UCSD-AML1 (cell line): ENCODE measurements around the gene ZCWPW2.

ENCODE experiments used
- DNase-seq: peaks from one replicate; lab custom pipeline; 2025; ENCODE audit not compliant: unreplicated experiment; lab: John Stamatoyannopoulos, UW

The ZCWPW2 gene

DNA sequence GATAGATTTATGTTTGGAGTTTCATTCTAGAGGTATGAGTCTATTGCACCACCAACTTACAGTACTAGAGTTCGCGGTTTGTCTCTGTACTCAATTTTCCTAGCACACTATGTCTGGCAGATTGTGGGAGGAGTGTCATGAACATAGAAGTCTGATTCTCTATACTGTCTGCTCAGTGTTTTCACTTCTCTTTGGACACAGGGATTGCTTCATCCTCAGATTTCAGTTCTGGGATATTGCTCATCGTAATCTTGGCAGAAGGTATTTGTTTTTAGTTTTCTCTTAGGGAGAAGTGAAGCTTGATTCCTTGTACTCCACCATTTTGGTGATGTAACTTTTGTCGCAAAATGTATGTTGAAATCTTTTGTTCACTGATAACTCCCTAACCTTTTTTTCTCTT lies 27.9 kb downstream of the ZCWPW2 start:
- DNase-seq: no peak

DNA sequence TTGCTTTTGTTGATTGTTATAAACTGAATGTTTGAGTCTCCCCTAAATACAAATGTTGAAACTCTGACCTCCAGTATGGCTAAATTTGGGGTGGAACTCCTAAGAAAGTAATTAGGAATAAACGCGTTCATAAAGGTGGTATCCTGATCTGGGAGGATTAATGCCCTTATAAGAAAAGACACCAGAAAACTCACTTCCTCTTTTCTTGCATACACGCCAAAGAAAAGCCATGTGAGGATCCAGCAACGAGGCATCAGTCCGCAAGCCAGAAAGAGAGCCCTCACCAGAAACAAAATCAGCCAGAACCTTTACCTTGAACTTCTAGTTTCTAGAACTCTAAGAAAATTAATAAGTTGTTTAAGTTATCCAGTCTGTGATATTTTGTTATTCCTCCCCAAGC lies 37.5 kb downstream of the ZCWPW2 start:
- DNase-seq: no peak

DNA sequence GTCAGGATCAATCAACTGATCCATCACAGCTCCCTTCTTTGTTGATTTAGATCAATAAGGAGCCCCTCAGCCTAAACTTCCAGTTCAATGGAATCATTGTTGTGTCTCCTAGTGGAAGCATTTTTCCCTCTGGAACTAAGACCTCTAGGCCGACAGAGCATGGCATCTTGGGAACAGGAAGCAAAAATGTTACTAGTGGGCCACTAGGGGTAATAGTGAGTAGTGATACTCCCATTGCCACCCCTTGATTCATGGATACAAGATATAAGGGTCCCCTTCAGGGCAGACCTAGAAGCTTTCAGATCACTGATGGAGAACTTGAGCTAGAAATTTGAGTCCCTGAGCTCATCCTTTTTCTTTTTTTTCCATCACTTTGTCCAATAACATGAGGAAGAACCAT lies 40.5 kb downstream of the ZCWPW2 start:
- DNase-seq: no peak

DNA sequence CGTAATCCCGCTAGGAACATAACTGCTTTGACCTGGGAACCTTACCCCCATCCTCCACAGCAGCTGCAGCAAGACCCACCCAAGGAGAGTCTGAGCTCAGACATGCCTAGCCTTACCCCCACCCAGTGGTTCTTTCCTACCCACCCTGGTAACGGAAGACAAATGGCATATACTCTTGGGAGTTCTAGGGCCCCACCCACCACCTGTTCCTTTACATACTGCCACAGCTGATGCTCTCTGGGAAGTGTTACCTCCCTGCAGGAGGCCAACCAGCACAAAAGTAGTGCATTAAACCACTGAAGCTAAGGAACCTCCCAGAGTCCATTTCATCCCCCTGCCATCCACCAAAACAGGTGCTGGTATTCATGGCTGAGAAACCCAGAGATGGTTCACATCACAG lies 50.7 kb downstream of the ZCWPW2 start:
- DNase-seq: no peak

DNA sequence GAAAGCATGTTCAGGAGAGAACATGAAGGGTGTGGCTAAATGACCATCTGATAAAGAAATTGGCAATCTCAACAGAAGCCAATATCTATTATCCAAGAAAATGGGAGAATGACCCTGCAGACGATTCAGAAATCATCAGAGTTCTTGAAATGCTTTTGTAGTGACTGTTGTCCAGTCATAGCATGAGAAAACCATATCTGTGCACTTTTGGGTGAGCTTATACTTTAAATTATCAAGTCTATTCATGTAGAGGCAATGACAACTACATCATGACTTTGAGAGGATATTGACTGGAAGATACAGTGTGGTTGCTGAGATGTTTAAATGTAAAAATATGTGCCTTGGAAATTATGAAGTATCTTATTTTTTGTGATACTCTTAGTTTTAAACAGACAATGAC lies 57.7 kb downstream of the ZCWPW2 start:
- no peak for DNase-seq

DNA sequence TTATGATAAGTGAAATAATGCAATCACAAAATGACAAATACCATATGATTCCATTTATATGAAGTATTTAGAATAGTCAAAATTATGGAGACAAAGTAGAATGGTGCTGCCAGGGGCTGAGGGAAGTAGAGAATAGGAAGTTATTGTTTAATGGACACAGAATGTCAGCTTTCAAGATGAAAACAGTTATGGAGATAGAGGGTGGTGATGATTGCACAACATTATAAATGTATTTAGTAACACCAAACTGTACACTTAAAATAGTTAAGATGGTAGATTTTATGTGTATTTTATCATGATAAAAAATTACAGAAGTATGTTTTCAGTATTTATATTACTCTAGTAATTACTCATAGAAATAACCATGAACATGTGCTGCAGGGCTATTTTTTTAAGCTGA lies 100.9 kb downstream of the ZCWPW2 start:
- no peak for DNase-seq

DNA sequence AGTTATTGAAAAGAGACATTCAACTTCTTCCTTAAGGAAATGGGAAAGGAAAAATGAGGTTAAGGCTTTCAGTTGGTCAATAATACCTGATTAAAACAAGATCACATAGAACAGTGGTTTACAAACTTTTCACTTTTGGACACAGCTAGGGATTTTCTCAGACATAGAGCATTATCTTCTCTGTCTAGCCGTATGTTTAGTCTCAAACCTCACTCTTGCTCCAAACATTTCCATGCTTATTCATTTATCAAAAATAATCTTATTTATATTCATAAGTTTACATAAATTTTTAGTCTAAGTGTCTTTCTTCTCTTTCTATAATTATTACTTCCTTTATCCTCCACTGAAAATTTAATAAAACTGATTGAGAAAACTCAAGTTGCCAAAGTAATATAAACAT lies 114.3 kb downstream of the ZCWPW2 start:
- no peak for DNase-seq

DNA sequence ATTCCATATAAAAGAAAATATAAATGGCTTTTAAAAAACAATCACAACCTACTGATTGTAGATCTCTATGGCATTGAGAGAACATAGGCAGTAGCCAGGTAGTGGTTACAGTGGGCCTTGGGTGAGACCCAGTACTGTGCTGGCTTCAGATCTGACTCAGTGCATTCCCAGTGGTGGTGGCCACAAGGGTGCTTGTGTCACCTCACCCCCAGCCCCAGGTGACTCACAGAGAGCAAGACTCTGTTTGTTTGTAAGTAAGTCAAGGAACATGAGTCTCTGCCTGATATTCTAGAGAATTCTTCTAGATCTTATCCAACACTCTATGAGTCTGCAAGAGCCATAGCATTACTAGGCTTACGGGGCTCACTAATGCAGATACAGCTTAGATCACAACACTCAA lies 118.9 kb downstream of the ZCWPW2 start:
- DNase-seq: no peak

DNA sequence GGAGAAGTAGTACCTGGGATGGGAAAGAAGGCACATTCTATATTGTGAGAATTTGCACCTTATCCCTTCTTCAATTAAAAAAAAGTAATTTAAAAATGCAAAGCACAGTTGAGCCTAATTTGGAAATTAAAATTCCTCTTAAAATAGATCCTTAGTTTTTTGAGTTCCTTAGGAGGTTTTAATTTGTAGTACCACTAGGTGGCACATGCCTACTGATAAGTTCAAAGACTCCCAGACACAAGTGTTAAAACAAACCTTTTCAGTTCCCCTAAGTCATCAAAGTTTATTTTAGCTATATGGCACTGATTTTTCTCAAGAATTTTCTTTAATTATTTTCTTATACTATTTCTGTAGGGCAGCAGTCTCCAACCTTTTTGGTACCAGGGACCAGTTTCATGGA lies 127.7 kb downstream of the ZCWPW2 start:
- no peak for DNase-seq

DNA sequence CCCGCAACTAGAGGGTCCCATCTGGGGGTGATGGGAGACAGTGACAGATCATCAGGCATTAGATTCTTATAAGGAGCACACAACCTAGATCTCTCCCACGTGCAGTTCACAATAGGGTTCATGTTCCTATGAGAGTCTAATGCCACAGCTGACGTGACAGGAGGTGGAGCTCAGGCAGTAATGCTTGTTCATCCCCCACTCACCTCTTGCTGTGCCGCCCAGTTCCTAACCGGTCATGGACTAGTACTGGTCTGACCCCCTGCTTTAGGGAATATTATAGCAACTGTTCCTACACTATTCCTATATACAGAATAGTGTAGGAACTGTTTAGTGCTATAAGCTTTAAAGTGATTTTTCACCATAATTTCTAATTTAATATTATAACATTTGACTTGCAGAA lies 128.2 kb downstream of the ZCWPW2 start:
- DNase-seq: no peak

DNA sequence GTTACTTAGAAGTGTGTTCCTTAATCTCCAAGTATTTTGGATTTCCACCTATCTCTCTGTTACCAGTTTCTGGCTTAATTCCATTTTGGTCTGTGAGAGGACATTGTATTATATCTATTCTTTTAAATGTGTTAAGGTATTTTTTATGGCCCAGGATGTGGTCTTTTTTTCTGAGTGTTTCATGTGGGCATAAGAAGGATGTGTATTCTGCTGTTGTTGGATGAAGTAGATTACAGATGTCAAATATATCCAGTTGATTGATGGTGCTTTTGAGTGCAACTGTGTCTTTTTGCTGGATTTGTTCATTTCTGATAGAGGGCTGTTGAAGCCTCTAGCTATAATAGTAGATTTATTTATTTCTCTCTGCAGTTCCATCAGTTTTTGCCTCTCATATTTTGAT lies 136.6 kb downstream of the ZCWPW2 start:
- no peak for DNase-seq

DNA sequence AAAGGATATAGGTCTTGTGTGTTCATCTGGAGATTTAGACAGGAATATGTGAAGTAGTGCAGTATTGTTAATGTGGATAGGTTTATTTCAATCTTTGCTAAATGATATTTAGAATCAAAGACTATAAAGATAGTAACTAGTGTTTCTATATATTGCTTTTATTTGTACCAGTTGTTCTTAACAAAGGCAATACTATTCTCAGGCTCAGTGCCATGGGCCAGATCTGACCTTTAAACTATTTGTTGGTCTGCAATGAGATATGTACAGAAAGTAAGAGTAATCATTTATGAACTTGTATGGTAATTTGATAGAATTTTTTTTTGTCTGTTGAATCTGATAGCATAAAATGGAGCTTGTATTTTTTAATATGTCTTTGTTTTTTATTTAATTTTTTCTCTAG lies 146.8 kb downstream of the ZCWPW2 start:
- DNase-seq: no peak

DNA sequence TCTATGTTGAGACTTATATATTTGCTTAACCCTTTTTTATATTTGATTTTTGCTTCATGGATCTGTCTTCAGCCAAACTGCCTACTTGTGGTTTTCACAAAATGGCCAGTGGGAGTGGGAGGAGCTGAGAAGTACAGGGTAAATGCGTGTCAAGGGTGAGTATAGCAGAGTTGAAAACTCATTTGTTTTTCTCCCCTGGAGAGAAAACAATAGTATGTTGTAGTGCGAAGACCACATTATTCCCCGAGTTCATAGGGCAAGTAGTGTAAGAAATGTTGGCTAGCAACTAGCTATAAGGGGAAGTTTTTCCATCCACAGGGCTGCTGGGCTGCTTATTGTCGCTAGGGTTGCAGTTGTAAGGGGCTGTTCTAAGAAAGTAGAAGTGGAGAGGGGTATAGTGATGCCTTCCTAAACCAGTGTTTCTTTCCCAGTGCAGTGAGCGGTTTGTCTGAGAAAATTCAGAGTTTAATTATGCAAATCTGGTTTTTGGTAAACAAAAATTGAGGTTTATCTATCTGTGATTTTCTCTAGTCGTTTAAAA lies 153.9 kb downstream of the ZCWPW2 start:
- DNase-seq: no peak

DNA sequence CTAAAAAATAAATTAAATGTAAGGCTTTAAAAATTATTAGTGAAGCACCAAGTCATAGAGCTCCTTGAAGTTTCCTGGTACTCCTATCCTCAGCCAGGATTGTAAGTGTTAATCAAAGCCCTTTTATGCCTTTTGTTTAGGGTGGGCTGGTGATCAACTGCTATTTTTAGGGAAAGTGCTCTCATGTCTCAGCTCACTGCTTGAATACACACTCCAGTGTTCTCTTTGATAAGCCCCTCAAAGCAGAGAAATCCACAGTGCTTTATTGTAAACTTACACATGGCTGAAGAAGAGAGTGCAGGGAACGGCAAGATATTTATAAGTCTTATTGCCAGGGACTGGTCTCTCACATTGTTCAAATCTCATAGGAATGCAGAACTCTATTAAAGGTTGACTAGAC lies 156.5 kb downstream of the ZCWPW2 start:
- DNase-seq: no peak

DNA sequence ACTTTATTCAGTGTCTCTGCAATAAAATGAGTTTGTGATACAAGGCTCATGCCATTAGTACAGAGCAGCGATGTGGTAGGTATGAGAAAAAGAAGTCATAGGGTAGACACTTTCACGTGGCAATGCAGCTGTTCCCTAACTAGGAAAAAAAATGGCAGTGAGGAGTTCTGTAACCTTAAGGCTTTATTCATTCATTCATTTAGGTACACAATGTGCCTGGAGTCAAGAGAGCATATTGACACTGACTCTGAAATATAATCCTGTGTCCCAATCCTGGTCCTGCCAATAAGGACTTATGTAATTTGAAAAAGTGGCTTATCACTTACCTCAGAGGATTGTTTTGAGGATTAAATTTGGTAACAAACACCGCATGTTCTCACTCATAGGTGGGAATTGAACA lies 173.1 kb downstream of the ZCWPW2 start:
- DNase-seq: no peak

DNA sequence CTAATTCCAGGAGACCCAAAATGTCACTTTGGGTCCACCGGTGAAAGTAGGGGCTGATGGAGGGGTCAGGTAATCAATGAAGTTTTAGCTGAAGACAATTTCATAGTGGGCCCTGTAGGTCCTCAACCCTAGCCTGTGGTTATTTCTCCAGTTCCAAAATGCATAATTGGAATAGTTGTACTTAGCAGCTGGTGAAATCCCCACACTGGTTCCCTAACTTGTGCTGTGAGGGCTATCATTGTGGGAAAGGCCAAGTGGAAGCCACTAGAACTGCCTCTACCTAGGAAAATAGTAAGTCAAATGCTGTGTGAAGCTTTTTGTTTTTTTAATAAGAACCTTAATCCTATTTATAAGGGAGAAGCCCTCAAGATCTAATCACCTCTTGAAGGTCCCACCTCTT lies 193.8 kb downstream of the ZCWPW2 start:
- DNase-seq: no peak

DNA sequence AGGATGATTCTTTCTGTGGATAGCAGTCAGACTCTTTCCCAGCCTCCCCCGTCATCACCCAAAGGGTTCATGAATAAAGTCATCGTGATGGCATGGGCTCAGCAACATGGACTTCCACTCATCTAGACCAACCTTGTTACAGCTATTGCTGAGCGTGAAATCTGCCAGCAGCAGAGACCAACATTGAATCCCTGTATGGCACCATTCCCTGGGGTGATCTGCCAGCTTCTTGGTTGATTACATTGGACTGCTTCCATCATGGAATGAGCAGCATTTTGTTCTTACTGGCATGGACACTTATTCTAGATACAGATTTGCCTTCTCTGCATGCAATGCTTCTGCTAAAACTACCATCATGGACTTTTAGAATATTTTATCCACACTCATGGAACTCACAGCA lies 195.7 kb downstream of the ZCWPW2 start:
- DNase-seq: no peak

DNA sequence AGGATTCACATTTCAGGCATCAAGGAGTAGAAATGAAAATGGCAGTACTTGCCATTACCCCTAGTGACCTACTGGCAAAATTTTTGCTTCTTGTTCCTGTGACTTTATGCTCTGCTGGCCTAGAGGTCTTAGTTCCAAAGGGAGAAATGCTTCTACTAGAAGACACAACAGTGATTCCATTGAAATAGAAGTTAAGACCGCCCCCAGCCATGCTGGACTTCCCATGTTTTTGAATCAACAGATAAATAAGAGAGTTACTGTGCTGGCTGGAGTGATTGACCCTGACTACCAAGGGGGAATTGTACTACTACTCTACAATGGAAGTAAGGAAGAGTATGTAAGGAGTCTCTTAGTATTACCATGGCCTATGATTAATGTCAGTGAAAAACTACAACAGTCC lies 196.3 kb downstream of the ZCWPW2 start:
- no peak for DNase-seq

DNA sequence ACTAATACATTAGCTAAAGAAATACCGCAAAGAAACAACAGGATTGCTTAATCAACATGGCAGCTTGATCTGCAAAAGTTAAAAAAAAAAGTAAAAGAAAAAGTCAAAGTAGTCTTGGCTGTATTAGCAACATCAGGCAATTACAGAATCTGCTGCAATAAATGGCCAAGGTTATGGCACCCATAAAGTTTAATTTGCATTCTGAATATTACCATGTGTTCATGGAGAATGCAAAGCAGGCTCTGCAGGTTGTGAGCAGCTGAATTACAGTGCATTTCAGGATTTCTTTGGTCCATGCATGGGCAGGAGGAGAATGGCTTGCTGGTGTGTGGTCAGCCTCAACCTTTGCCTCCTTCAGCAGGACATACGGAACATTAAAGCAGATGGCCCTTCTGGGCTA lies 199.2 kb downstream of the ZCWPW2 start:
- no peak for DNase-seq

DNA sequence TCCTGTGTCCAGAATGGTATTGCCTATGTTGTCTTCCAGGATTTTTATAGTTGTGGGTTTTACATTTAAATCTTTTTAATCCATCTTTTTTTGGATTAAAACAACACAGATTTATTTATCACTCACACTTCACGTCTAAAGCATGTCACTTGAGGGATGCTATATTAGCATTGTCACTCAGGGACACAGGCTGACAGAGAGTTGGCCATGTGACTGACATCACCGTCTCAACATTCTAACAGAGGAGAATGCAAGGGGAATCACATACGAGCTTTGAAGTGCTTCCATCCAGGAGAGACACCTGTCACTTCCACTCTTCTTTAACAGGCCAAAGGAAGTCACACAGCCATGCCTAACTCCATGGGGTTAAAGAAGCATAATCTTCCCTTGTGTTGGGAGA lies 204.7 kb downstream of the ZCWPW2 start:
- no peak for DNase-seq

DNA sequence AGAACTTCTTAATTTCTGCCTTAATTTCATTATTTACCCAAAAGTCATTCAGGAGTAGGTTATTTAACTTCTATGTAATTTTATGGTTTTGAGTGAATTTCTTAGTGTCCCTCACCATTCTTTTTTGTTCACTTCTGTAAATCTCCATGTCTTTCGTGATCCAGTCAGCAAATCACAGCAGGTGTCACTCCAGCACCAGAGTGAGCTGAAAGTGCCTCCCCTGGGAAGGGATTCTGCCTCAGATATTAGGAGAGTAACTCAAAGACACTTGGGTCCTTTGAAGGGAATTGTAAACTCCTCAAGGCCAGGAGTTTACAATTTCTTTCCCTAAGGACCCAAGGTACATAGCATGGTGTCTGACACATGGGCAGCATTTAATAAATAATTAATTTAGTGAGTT lies 207.7 kb downstream of the ZCWPW2 start:
- DNase-seq: no peak

DNA sequence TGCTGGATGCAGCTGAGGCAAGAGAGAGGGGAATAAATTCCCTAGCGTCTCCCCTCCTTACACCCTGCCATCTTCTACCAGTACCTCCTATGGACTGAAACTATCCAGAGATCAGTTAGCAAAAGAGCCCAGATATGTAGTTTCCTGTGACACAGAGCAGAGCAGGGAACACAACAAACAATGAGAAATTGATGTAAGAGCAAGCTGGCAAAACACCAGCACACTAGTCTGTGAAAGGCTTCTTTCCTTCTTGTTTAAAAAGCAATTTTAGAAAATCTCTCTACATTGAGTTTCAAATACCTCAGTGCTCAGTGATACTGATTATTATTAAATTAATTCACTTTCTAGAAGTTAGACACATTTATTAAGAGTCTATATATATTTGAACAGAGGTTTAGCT lies 215.7 kb downstream of the ZCWPW2 start:
- DNase-seq: no peak

DNA sequence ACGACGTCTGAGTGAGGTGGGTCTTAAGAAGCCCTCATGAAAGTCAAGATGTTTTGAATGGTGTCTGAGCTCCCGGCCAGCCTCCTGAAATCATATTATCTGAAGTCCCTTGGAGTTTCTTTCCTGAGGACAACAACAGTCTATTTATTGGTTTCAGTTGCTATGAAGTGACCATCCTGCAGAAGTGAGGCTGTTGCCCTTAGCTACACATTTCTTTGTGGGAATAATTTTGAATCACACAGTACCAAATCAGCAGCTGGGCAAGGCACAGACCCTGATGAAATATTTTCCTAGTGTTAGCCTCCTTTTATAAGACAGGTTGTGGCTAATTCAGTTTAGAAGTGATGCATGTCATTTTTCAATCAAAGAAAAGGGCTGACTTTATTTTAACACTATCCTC lies 220.8 kb downstream of the ZCWPW2 start:
- DNase-seq: no peak

DNA sequence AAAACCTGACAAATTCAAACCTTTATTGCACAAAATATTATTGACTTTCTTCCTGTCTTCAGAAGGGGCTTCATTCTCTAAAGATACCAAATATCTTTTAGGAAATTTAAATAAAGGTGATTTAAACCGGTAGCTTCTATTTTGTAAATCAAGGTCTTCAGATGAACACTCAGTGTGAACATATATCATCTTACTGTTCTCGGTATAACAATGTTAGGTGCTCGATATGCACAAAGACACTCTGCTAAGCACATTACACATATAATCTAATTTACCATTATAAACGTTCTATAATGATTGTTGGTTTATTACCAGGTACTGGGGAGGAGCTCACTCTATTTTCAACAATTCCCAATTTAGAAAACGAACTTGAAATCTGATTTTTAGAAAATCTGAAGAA lies 225.5 kb downstream of the ZCWPW2 start:
- no peak for DNase-seq
